Measurements from ENCODE around the gene TMC3.

TMC3 gene

GRCh38 chr15:81304226-81304625 lies 69.8 kb downstream of the TMC3 start:
- DNase-seq (ENCODE audit: low read depth): no peak
- no peak overlapping the region for H3K4me3 ChIP-seq (ENCODE audit: low read depth, low read length)

- H3K4me3 ChIP-seq (ENCODE audit: low read depth, low read length): no peak overlapping the region
- no peak for DNase-seq (ENCODE audit: low read depth)
Observed at GRCh38 chr15:81303244-81304225, 70.5 kb downstream of the TMC3 start.

GRCh38 chr15:81302701-81303109 lies 71.3 kb downstream of the TMC3 start:
- H3K4me3 ChIP-seq (ENCODE audit: low read depth, low read length): no peak overlapping the region

GRCh38 chr15:81301815-81302399 lies 72.1 kb downstream of the TMC3 start:
- DNase-seq (ENCODE audit: low read depth): no peak

More at GRCh38 chr15:81302701-81303109, 71.3 kb downstream of the TMC3 start:
- DNase-seq (ENCODE audit: low read depth): no peak

GRCh38 chr15:81301385-81301784 lies 72.6 kb downstream of the TMC3 start:
- no peak overlapping the region for H3K4me3 ChIP-seq (ENCODE audit: low read depth, low read length)
- DNase-seq (ENCODE audit: low read depth): no peak

More at GRCh38 chr15:81301815-81302399, 72.1 kb downstream of the TMC3 start:
- H3K4me3 ChIP-seq (ENCODE audit: low read depth, low read length): no peak overlapping the region

GRCh38 chr15:81299630-81300273 lies 74.3 kb downstream of the TMC3 start:
- no peak overlapping the region for H3K4me3 ChIP-seq (ENCODE audit: low read depth, low read length)
- DNase-seq (ENCODE audit: low read depth): no peak

GRCh38 chr15:81299156-81299555 lies 74.9 kb downstream of the TMC3 start:
- no peak overlapping the region for H3K4me3 ChIP-seq (ENCODE audit: low read depth, low read length)
- no peak for DNase-seq (ENCODE audit: low read depth)

GRCh38 chr15:81298611-81299010 lies 75.4 kb downstream of the TMC3 start:
- H3K4me3 ChIP-seq (ENCODE audit: low read depth, low read length): no peak overlapping the region
- no peak for DNase-seq (ENCODE audit: low read depth)

- no peak for DNase-seq (ENCODE audit: low read depth)
- no peak overlapping the region for H3K4me3 ChIP-seq (ENCODE audit: low read depth, low read length)
Observed at GRCh38 chr15:81297603-81298575, 76.1 kb downstream of the TMC3 start.

- H3K4me3 ChIP-seq (ENCODE audit: low read depth, low read length): no peak overlapping the region
- DNase-seq (ENCODE audit: low read depth): no peak
Observed at GRCh38 chr15:81297147-81297572, 76.9 kb downstream of the TMC3 start.

GRCh38 chr15:81296673-81297072 lies 77.3 kb downstream of the TMC3 start:
- H3K4me3 ChIP-seq (ENCODE audit: low read depth, low read length): no peak overlapping the region
- no peak for DNase-seq (ENCODE audit: low read depth)

- no peak overlapping the region for H3K4me3 ChIP-seq (ENCODE audit: low read depth, low read length)
- DNase-seq (ENCODE audit: low read depth): no peak
Observed at GRCh38 chr15:81296186-81296585, 77.8 kb downstream of the TMC3 start.

GRCh38 chr15:81295486-81296121 lies 78.4 kb downstream of the TMC3 start:
- no peak for DNase-seq (ENCODE audit: low read depth)
- H3K4me3 ChIP-seq (ENCODE audit: low read depth, low read length): no peak overlapping the region

GRCh38 chr15:81294516-81294880 lies 79.5 kb downstream of the TMC3 start:
- H3K4me3 ChIP-seq (ENCODE audit: low read depth, low read length): no peak overlapping the region
- DNase-seq (ENCODE audit: low read depth): no peak

- no peak for DNase-seq (ENCODE audit: low read depth)
- H3K4me3 ChIP-seq (ENCODE audit: low read depth, low read length): no peak overlapping the region
Observed at GRCh38 chr15:81293728-81294515, 80.1 kb downstream of the TMC3 start.

- H3K4me3 ChIP-seq (ENCODE audit: low read depth, low read length): no peak overlapping the region
- DNase-seq (ENCODE audit: low read depth): no peak
Observed at GRCh38 chr15:81292523-81293001, 81.5 kb downstream of the TMC3 start.

- DNase-seq (ENCODE audit: low read depth): no peak
- H3K4me3 ChIP-seq (ENCODE audit: low read depth, low read length): no peak overlapping the region
Observed at GRCh38 chr15:81291916-81292522, 82.0 kb downstream of the TMC3 start.
